GM10847 (cell line): Measurements from ENCODE around the gene COG5.

Experiments used
- POLR2A ChIP-seq: IDR thresholded peaks from 2 replicates; pipeline ENCODE4 v1.6.1; 2011; ENCODE audit not compliant: insufficient read length; ENCODE audit errors: extremely low read depth

Gene COG5

GRCh38 chr7:107463139-107464078, 100.3 kb downstream of the COG5 start:
- TF ChIP-seq POLR2A = no peak

GRCh38 chr7:107461938-107462533, 101.7 kb downstream of the COG5 start:
- no peak for TF ChIP-seq POLR2A

GRCh38 chr7:107453388-107453787, 110.3 kb downstream of the COG5 start:
- no peak for TF ChIP-seq POLR2A

DNA sequence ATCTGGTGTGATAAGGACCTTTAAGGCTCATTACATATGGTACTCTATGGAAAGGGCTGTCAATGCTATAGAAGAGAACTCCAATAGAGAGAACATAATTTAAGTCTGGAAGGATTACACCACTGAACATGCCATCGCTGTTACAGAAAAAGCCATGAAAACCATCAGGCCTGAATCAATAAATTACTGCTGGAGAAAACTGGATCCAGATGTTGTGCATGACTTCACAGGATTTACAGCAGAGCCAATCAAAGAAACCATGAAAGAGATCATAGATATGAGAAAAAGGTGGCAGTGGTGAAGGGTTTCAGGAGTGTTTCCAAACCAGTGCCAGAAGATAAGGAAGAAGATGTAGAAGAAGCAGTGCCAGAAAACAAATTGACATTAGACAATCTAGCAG, 112.8 kb downstream of the COG5 start:
- TF ChIP-seq POLR2A = no peak

GRCh38 chr7:107446988-107447387, 116.7 kb downstream of the COG5 start:
- no peak for TF ChIP-seq POLR2A

DNA sequence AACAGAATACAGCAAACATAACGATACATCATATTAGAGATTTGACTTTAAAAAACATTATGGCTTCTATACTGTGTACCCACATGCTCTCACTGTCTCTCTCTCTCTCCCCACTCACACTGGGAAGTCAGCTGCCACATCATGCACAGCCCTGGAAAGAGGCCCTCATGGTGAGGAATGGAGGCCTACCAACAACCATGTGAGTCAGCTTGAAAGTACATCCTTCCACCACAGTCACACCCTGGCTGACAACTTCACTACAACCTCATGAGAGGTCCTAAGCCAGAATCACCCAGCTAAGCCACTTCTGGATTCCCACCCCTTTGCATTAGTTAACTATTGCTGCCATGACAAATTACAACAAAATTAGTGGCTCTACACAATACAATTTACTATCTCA, 117.2 kb downstream of the COG5 start:
- no peak for TF ChIP-seq POLR2A

GRCh38 chr7:107442678-107443077, 121.0 kb downstream of the COG5 start:
- no peak for TF ChIP-seq POLR2A

DNA sequence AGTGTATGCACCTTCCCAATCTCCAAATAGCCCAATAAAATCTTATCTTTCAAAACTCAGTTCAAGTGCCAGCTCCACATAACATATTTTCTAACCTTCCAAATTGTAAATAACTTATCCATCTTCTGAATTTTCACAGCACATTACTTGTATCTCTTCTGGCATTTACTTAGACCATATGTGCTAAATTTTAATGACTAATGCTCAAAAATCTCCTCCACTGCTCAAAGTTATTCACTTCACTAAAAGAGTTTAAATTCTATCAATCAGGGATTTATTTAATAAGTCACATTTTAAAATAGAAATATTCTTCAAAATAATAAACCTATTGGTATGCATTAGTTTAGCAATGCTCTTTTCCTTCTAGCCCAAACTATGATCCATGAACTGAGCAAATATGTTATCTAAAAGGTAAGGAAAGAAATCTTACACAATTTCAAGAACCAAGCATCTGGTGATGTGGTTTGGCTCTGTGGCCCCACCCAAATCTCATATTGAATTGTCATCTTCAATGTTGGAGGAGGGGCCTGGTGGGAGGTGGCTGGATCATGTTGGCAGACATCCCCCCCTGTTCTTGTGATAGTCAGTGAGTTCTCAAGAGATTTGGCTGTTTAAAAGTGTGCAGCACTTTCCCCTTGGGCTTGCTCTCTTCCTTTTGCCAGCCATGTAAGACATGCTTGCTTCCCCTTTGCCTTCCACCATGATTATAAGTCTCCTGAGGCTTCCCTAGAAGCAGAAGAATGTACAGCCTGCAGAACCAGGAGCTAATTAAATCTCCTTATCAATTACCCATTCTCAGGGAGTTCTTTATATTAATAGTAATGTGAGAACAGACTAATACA, 121.9 kb downstream of the COG5 start:
- no peak for TF ChIP-seq POLR2A

DNA sequence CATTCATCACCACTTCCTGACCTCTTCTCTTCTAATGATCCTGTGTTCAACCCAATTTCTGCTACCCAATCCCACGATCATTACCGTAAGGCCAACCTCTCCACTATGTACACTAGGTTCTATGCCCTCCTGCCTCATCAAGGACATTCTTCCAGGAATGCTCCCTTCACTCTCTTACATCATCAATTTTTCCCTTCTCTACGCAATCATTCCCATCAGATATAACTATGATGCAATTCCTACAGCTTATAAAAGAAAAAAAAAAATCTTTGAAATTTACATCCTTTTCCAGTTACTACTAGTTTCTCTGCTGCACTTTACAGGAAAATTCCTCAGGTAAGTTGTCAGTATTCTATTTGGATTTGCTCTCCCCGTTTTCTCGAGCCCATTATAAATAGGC, 124.7 kb downstream of the COG5 start:
- TF ChIP-seq POLR2A = no peak

- no peak for TF ChIP-seq POLR2A
Measured at GRCh38 chr7:107435749-107436148, 128.0 kb downstream of the COG5 start.

- TF ChIP-seq POLR2A = no peak
Measured at GRCh38 chr7:107432261-107432660, 131.5 kb downstream of the COG5 start.

- no peak for TF ChIP-seq POLR2A
Measured at GRCh38 chr7:107430057-107430456, 133.7 kb downstream of the COG5 start.

DNA sequence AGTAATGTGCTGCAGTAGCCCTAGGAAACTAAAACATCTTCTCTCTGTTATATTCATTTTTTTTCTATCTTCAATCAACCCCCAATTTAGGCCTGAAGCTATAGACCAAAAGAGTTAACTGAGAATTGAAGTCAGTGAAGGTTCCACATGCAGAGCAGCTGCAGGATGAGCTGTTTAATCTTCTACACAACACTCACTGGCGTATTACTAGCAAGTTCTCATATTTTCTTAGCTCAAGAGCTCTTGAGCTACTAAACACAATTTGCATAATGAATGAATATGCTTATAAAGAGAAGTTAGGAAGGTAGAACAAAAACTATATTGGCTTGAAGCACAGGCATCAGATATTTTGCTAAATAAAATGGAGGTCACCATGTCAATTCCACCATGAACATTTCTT, 135.1 kb downstream of the COG5 start:
- no peak for TF ChIP-seq POLR2A

DNA sequence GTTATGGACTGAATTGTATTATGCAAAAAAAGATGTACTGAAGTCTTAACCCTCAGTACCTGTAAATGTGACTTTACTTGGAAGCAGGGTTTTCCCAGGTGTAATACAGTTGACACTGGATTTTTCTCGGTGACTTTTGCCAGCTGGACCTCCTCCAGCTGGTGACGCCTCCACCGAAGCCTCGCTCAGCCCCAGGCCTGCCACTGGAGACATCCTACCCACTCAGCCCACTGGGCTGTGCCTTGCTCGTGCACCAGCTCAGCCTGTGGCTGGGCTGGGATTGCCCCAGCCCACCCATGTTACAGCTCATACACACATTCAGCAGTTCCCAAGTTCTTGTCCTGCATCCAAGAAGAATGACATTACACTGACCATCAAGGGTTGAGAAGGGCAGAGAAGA, 136.3 kb downstream of the COG5 start:
- TF ChIP-seq POLR2A = no peak

DNA sequence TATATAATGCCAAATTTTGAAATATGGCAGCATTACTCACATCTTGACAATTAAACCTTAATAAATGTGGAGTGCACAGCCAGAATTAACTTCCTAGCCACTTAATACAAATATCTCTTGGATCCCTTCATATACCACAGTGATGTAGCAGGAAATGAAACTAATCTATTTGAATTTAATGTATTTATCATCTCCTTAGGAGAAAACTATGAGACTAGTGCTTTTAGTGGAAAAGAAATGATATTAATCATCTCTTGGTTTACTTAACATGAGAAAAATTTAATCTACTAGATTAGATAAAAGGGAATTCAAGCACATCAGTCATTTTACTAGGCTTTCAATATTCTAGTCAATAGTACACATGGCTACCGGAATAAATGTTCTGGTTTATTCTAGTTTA, 149.5 kb downstream of the COG5 start:
- no peak for TF ChIP-seq POLR2A

DNA sequence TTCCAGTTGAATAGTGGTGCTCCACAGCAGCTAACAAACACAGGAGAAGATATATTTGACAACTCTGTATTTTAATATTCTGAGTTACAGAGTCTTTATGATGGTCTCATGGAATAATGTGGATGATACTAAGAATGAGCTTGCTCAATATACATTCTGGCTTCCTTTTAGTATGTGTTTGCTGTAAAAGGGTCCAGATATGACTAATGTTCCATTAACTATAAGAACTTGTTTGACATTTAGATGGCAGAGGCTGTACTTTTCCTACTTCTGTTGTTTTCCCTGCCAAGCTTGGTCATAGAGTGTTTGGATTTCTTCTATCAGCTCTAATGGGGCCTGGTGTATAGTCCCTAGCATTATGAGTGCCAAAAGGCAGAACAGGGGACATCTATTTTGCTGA, 155.4 kb downstream of the COG5 start:
- TF ChIP-seq POLR2A = no peak
